ENCODE results near the gene HPX. TPM values are rescaled to one million over a fixed set of nuclear protein-coding genes. Genes with fewer than 3 reads are reported as not detected.

The HPX gene
- total RNA-seq, 4 donors from 2014 or later: 0.76 TPM; not detected in 3

DNA sequence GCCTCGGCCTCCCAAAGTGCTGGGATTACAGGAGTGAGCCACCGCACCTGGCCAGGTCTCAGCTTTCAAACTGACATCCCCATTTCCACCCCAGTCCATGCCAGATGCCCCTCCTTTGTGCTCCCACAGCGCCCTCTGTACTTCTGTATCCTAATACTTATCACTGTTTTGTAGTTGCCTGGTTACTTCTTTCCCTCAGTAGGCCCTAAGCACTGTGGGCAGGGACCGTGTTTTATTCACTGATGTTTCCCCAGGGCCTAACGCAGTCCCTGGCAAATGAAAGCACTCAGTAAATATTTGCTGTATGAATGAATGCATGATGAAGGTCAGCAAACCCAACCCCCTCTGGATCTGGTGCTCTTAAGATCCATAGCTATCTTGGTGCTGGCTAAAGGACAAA is 35.1 kb upstream of the HPX start:
- no peak overlapping the region for H3K27ac ChIP-seq
- no peaks in the 10 kb centered on the region for H3K27me3 ChIP-seq
- H3K9me3 ChIP-seq: no peaks in the 10 kb centered on the region
- H3K36me3 ChIP-seq: peaks cover 10 to 31% (median 14%) of the 10 kb centered on the region in 3 donors
- WGBS, 2 donors: 60 to 72% methylated on average over 5 of the region's 5 CpGs
- H3K4me3 ChIP-seq: no peak overlapping the region
- DNase-seq: no peak
- H3K4me1 ChIP-seq: peaks cover 23 to 53% (median 25%) of the 10 kb centered on the region in 3 donors
- TF ChIP-seq, protein P1, sequence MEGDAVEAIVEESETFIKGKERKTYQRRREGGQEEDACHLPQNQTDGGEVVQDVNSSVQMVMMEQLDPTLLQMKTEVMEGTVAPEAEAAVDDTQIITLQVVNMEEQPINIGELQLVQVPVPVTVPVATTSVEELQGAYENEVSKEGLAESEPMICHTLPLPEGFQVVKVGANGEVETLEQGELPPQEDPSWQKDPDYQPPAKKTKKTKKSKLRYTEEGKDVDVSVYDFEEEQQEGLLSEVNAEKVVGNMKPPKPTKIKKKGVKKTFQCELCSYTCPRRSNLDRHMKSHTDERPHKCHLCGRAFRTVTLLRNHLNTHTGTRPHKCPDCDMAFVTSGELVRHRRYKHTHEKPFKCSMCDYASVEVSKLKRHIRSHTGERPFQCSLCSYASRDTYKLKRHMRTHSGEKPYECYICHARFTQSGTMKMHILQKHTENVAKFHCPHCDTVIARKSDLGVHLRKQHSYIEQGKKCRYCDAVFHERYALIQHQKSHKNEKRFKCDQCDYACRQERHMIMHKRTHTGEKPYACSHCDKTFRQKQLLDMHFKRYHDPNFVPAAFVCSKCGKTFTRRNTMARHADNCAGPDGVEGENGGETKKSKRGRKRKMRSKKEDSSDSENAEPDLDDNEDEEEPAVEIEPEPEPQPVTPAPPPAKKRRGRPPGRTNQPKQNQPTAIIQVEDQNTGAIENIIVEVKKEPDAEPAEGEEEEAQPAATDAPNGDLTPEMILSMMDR (IDR thresholded peaks at IDR 0.05): no peak
- TF ChIP-seq POLR2A (IDR thresholded peaks at IDR 0.05): no peak
- intact Hi-C loops (cut with DNase I): no loop called here

DNA sequence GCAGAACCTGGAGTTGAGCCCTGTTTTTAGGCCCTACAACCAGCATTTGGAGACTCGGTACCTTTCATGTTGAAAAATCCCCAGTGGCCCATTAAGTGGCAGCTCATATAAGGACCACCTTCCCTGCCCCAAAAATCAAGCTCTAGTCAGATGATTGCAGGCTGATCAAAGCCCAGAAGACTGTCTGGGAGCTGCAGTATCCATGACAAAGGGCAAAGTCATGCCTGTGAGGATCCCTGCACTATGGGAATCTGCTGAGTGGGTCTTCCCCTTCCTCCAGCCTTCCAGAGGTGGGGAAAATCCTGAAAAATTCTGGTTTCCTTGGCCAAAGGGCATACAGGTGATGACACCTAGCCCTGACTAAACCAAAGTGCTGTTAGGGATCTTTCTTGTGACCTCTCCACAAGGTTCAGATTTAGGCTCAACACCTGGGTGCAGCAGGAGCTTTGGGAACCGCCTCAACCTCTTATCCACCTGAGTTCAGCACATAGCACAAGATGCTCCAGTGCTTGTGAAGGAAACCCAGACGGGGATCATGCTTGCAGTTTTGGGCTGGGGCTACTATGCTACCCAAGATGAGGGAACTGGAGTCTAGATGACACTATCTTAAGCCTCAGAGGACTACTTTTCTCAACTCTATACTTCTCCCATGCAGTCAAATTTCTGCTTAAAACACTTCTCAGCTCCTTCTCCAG is 34.2 kb upstream of the HPX start:
- DNase-seq: no peak
- TF ChIP-seq, protein P1 (IDR thresholded peaks at IDR 0.05): no peak
- no peak for TF ChIP-seq POLR2A (IDR thresholded peaks at IDR 0.05)
- peak overlapping the region in 1 of 4 donors; percentile 94 for H3K4me3 ChIP-seq
- intact Hi-C loops (cut with DNase I): no loop called here
- H3K36me3 ChIP-seq: peaks cover 10 to 31% (median 14%) of the 10 kb centered on the region in 3 donors
- WGBS, 2 donors: 50 to 59% methylated on average over 1 to 3 of the region's 3 CpGs
- H3K27me3 ChIP-seq: no peaks in the 10 kb centered on the region
- H3K27ac ChIP-seq: peak overlapping the region in 3 of 4 donors; percentile 91 to 97 (median 96)
- H3K9me3 ChIP-seq: no peaks in the 10 kb centered on the region
- peaks cover 16 to 48% (median 17%) of the 10 kb centered on the region in 3 donors for H3K4me1 ChIP-seq

DNA sequence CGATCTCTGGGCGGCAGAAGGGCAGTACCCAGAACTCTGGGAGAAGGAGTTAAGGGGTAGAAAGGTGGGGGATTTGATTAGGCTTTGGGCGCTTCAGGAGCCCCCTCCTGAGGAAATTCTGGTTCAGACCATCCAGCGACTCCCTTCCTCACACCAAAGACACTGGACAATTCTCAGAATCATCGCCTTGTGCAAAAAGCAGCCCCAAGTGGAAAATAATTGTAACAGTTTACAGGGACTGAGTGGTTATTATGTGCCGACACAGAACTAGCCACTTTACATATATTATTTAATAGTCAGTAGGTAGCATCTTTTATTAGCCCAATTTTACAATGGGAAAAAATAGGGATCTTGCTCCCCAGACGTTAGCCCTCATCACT is 33.6 kb upstream of the HPX start:
- WGBS, 2 donors: 15 to 16% methylated on average over 7 of the region's 7 CpGs
- Histone ChIP-seq H3K27me3 (no peaks in the 10 kb centered on the region), H3K36me3 (peaks cover 10 to 28% (median 14%) of the 10 kb centered on the region in 3 donors), H3K4me1 (peaks cover 13 to 48% (median 16%) of the 10 kb centered on the region in 3 donors), H3K27ac (peak overlapping the region; percentile 91 to 97 (median 94)), H3K4me3 (peak overlapping the region; percentile 60 to 94 (median 82)), H3K9me3 (no peaks in the 10 kb centered on the region)
- no peak for TF ChIP-seq POLR2A (IDR thresholded peaks at IDR 0.05)
- TF ChIP-seq, protein P1 (IDR thresholded peaks at IDR 0.05): no peak
- intact Hi-C loops (cut with DNase I): no loop called here
- DNase-seq: no peak

DNA sequence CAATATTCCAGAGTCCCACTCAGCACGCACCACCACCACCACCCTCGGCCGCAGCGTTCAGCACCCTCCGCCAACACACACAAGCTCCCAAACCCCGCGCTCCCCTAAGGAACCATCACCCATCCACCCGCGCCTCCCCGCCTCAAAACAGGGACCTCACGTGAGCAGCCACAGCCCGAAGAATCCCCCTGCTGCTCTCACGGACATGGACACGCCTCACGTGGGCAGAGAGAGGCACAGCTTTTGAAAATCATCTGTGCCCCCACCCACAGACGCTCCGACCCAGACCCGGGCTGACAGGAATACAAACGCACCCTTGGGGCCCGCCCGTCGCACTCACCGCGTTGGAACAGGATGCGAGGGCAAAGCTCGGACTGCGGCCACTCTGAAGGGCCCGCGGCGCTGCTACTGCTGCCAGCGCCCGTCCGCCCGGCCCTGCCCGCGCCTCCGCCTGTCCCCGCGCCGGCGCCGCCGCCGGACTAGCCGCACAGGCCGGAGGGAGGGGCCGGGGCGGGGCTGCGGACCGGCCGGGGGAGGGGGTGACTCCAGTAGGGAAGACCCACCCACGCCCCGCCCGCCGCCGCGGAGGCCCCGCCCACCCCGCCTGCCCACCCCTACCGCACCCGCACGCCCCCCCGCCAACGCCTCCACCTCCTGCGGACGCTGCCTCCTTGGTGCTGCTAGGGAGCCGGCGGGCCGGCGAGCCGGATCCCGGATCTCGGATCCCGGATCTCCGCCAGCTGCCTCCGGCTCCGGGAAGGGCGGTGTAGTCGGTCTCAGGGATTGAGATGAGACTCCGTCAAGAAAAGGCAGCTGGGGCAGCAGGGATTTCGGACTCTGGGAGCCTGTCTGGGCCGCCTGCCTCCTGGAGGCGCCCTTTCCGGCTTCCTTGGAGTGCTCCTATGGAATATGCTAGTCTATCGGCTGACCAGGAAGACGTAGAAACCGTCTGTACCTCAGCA is 32.9 kb upstream of the HPX start, which contains the start of gene TRIM3:
Gene TRIM3 (minus strand): TSS at position 491 of the 962 bp plus-strand sequence. CDS start 8,246 bp downstream, outside the sequence.
- Histone ChIP-seq H3K27ac (peak within 1 kb of the TSS; percentile 91 to 97 (median 94)), H3K4me1 (peaks cover 13 to 48% (median 22%) of the 10 kb centered on the region in 3 donors), H3K9me3 (no peaks in the 10 kb centered on the region), H3K36me3 (peaks cover 10 to 22% (median 11%) of the 10 kb centered on the region in 3 donors), H3K27me3 (no peaks in the 10 kb centered on the region), H3K4me3 (peak within 1 kb of the TSS; percentile 60 to 94 (median 82))
- 0 to 4% methylated on average over 4 to 5 of the region's 87 CpGs for WGBS, 2 donors
- peak in 3 of 4 donors; percentile 41 to 84 (median 65) for TF ChIP-seq POLR2A (IDR thresholded peaks at IDR 0.05)
- TF ChIP-seq, protein P1 (IDR thresholded peaks at IDR 0.05): peak in 1 of 6 experiments; percentile 4
- peak; percentile 55 for DNase-seq
- intact Hi-C loops (cut with DNase I): no loop called here
